Neural cell (in vitro differentiated cells): Measurements from ENCODE around the gene SFMBT2.

ENCODE experiments used
- EP300 ChIP-seq: fragments of 450-650 bp; conservative IDR thresholded peaks from 2 replicates; pipeline ENCODE4 v1.6.1; 2014; ENCODE audit warnings: antibody characterized with exemption, mild to moderate bottlenecking, moderate library complexity; ENCODE audit not compliant: poor library complexity, severe bottlenecking
- MXI1 ChIP-seq: fragments of 450-650 bp; conservative IDR thresholded peaks from 2 replicates; pipeline ENCODE4 v1.6.1; 2014; ENCODE audit warnings: antibody characterized with exemption, mild to moderate bottlenecking; ENCODE audit not compliant: poor library complexity, severe bottlenecking
- POLR2AphosphoS5 ChIP-seq: IDR thresholded peaks from 2 replicates; pipeline ENCODE4 v1.6.1; 2012
- SMC3 ChIP-seq: fragments of 450-650 bp; conservative IDR thresholded peaks from 2 replicates; pipeline ENCODE4 v1.6.1; 2014; ENCODE audit warnings: antibody characterized with exemption, mild to moderate bottlenecking, moderate library complexity; ENCODE audit not compliant: poor library complexity
- TF ChIP-seq, protein P1 (sequence below): fragments of 450-650 bp; IDR thresholded peaks from 2 replicates; pipeline ENCODE4 v1.5.1; 2014; ENCODE audit warnings: antibody characterized with exemption, mild to moderate bottlenecking, moderate library complexity; ENCODE audit not compliant: poor library complexity, severe bottlenecking

DNA sequence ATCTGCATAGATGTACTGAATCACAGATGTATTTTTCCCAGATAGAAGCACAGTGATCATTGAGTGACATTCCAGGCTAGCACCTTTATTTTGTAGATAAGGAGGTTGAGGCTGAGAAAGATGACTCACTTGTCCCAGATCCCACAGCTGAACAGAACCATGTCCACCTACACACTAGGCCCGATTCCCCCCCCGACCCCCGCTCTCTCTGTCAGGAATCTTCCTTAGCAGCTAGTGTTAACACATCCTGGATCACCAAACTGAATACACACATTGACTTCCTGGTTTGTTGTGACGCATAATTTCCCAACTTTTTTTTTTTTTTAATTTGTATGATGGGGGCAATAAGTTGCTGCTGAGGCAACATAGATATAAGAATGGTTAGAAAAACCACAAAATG is 5.2 kb downstream of the SFMBT2 start:
- TF ChIP-seq, protein P1, sequence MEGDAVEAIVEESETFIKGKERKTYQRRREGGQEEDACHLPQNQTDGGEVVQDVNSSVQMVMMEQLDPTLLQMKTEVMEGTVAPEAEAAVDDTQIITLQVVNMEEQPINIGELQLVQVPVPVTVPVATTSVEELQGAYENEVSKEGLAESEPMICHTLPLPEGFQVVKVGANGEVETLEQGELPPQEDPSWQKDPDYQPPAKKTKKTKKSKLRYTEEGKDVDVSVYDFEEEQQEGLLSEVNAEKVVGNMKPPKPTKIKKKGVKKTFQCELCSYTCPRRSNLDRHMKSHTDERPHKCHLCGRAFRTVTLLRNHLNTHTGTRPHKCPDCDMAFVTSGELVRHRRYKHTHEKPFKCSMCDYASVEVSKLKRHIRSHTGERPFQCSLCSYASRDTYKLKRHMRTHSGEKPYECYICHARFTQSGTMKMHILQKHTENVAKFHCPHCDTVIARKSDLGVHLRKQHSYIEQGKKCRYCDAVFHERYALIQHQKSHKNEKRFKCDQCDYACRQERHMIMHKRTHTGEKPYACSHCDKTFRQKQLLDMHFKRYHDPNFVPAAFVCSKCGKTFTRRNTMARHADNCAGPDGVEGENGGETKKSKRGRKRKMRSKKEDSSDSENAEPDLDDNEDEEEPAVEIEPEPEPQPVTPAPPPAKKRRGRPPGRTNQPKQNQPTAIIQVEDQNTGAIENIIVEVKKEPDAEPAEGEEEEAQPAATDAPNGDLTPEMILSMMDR = no peak
- TF ChIP-seq EP300 (no peak), SMC3 (no peak), POLR2AphosphoS5 (no peak), MXI1 (no peak)
